KBM-7 (cell line): ENCODE data around the gene NFAT5.
"Not testable (repeated sequence)": the region's sequence is repeated elsewhere in the genome, so short reads cannot be mapped to it uniquely, and the experiment has no call there.

Experiments
- DNase-seq: peaks from one replicate; pipeline ENCODE4 v3.0.0-alpha.2; 2015
- in situ Hi-C: fragments of 300-500 bp; cut with MboI; formaldehyde crosslinking; loops from 2 replicates; pipeline ENCODE4 v1.14.3; 2020; ENCODE audit warnings: low sequenced_read_pairs, low pct_unique_long_range_greater_than_20kb, mixed read lengths

NFAT5 gene

GRCh38 chr16:69544088-69544487 lies 21.7 kb upstream of the NFAT5 start:
- in situ Hi-C loops, result no loop called here
- no peak for DNase-seq

- DNase-seq, in situ Hi-C loops: not testable (repeated sequence)
Measured at GRCh38 chr16:69546663-69547062, 19.1 kb upstream of the NFAT5 start.

GRCh38 chr16:69553332-69553731 lies 12.4 kb upstream of the NFAT5 start:
- in situ Hi-C loops, result no loop called here
- peak; percentile 65 for DNase-seq

- DNase-seq, result peak; percentile 48
- in situ Hi-C loops, result no loop called here
Measured at GRCh38 chr16:69554495-69554894, 11.3 kb upstream of the NFAT5 start.

GRCh38 chr16:69555437-69555836 lies 10.3 kb upstream of the NFAT5 start:
- peak; percentile 67 for DNase-seq
- in situ Hi-C loops, result no loop called here

- no peak for DNase-seq
- in situ Hi-C loops, result no loop called here
Measured at GRCh38 chr16:69555867-69556266, 9.9 kb upstream of the NFAT5 start.

- no peak for DNase-seq
- in situ Hi-C loops, result no loop called here
Measured at GRCh38 chr16:69559164-69559563, 6.6 kb upstream of the NFAT5 start.

GRCh38 chr16:69561367-69561766 lies 4.4 kb upstream of the NFAT5 start:
- DNase-seq, in situ Hi-C loops: not testable (repeated sequence)

GRCh38 chr16:69561901-69562300 lies 3.9 kb upstream of the NFAT5 start:
- no peak for DNase-seq

GRCh38 chr16:69562813-69563212 lies 3.0 kb upstream of the NFAT5 start:
- no peak for DNase-seq
- in situ Hi-C loops, result no loop called here

More at GRCh38 chr16:69561901-69562300, 3.9 kb upstream of the NFAT5 start:
- in situ Hi-C loops, result no loop called here

GRCh38 chr16:69563605-69564580 lies 1.9 kb upstream of the NFAT5 start:
- in situ Hi-C loops, result no loop called here
- peak; percentile 88 for DNase-seq

- peak; percentile 49 for DNase-seq
- in situ Hi-C loops, result no loop called here
Measured at GRCh38 chr16:69564845-69565670, 708 bp upstream of the NFAT5 start.

GRCh38 chr16:69566240-69566980 lies 644 bp downstream of the NFAT5 start:
- peak; percentile 54 for DNase-seq
- in situ Hi-C loops, result no loop called here

GRCh38 chr16:69566981-69567680 lies 1.4 kb downstream of the NFAT5 start:
- in situ Hi-C loops, result no loop called here
- DNase-seq, result peak; percentile 58

GRCh38 chr16:69568676-69569075 lies 2.9 kb downstream of the NFAT5 start:
- in situ Hi-C loops, result no loop called here

GRCh38 chr16:69578771-69579170 lies 13.0 kb downstream of the NFAT5 start:
- DNase-seq, in situ Hi-C loops: not testable (repeated sequence)

More at GRCh38 chr16:69568676-69569075, 2.9 kb downstream of the NFAT5 start:
- DNase-seq, result no peak

GRCh38 chr16:69579783-69580481 lies 14.2 kb downstream of the NFAT5 start:
- in situ Hi-C loops, result no loop called here
- no peak for DNase-seq

GRCh38 chr16:69581297-69581696 lies 15.5 kb downstream of the NFAT5 start:
- no peak for DNase-seq
- in situ Hi-C loops, result no loop called here
